GM23338 (cell line): ENCODE measurements around the gene UPP1. TPM values are rescaled to one million over a fixed set of nuclear protein-coding genes. Genes with fewer than 3 reads are reported as not detected.
"Not testable (repeated sequence)": the region's sequence is repeated elsewhere in the genome, so short reads cannot be mapped to it uniquely, and the experiment has no call there.

ENCODE experiments used
- ATAC-seq: fragments of 200-7000 bp; cut with Tn5 transposase; 3 replicates; pipeline ENCODE4 v1.9.1; 2020
- DNase-seq: peaks from one replicate; pipeline ENCODE4 v3.0.0-alpha.2; 2015; ENCODE audit warnings: low spot score
- H2AFZ ChIP-seq: fragments of 200-600 bp; sonication (generic); 2 replicates; pipeline ENCODE4 v1.8.0; 2016; ENCODE audit warnings: antibody characterized with exemption, mild to moderate bottlenecking, moderate library complexity
- H3F3A ChIP-seq: fragments of 200-600 bp; sonication (generic); replicated peaks from 2 replicates; pipeline ENCODE4 v1.8.0; 2017; ENCODE audit warnings: antibody characterized with exemption, mixed run types, low read depth
- H3K27ac ChIP-seq: fragments of 200-600 bp; sonication (generic); 2 replicates; pipeline ENCODE4 v1.6.1; 2016; ENCODE audit warnings: low read depth
- H3K27me3 ChIP-seq: fragments of 200-600 bp; sonication (generic); 2 replicates; pipeline ENCODE4 v1.8.0; 2016; ENCODE audit warnings: mild to moderate bottlenecking, mixed run types, moderate library complexity; ENCODE audit not compliant: insufficient read depth
- H3K36me3 ChIP-seq: fragments of 200-600 bp; sonication (generic); 2 replicates; pipeline ENCODE4 v1.8.0; 2016; ENCODE audit warnings: mild to moderate bottlenecking; ENCODE audit not compliant: insufficient read depth
- H3K4me1 ChIP-seq: fragments of 200-600 bp; sonication (generic); 2 replicates; pipeline ENCODE4 v1.8.0; 2016; ENCODE audit warnings: mild to moderate bottlenecking, moderate library complexity; ENCODE audit not compliant: insufficient read depth
- H3K4me2 ChIP-seq: fragments of 200-600 bp; sonication (generic); 2 replicates; pipeline ENCODE4 v1.7.1; 2017; ENCODE audit warnings: mixed run types
- H3K4me3 ChIP-seq: fragments of 200-600 bp; sonication (generic); 2 replicates; pipeline ENCODE4 v1.6.1; 2016; ENCODE audit warnings: mixed run types
- H3K79me2 ChIP-seq: fragments of 200-600 bp; sonication (generic); replicated peaks from 2 replicates; pipeline ENCODE4 v1.8.0; 2017; ENCODE audit warnings: mild to moderate bottlenecking; ENCODE audit not compliant: insufficient read depth
- H3K9me2 ChIP-seq: fragments of 200-600 bp; sonication (generic); 2 replicates; pipeline ENCODE4 v1.8.0; 2017; ENCODE audit not compliant: insufficient read depth
- H4K20me1 ChIP-seq: fragments of 200-600 bp; sonication (generic); replicated peaks from 2 replicates; pipeline ENCODE4 v1.8.0; 2017; ENCODE audit warnings: mild to moderate bottlenecking; ENCODE audit not compliant: insufficient read depth
- H3K27ac Mint-ChIP-seq: 2 replicates; pipeline ENCODE4 v1.8.0; 2020; ENCODE audit warnings: inconsistent platforms, mild to moderate bottlenecking, moderate library complexity, mixed read lengths
- H3K27me3 Mint-ChIP-seq: 3 replicates; pipeline ENCODE4 v1.8.0; 2022; ENCODE audit warnings: low read depth, mild to moderate bottlenecking, moderate library complexity, mixed read lengths, inconsistent platforms; ENCODE audit not compliant: insufficient read depth, poor library complexity
- H3K36me3 Mint-ChIP-seq: 3 replicates; pipeline ENCODE4 v1.8.0; 2021; ENCODE audit warnings: low read depth, mild to moderate bottlenecking, inconsistent platforms, moderate library complexity, mixed read lengths
- H3K4me1 Mint-ChIP-seq: 3 replicates; pipeline ENCODE4 v1.8.0; 2020; ENCODE audit warnings: mild to moderate bottlenecking, inconsistent platforms, mixed read lengths
- H3K4me3 Mint-ChIP-seq: 3 replicates; pipeline ENCODE4 v1.8.0; 2021; ENCODE audit warnings: moderate library complexity, mild to moderate bottlenecking, inconsistent platforms, mixed read lengths
- H3K9me3 Mint-ChIP-seq: 3 replicates; pipeline ENCODE4 v1.8.0; 2020; ENCODE audit warnings: moderate library complexity, mild to moderate bottlenecking, inconsistent platforms, mixed read lengths
- EZH2phosphoT487 ChIP-seq: fragments of 200-600 bp; sonication (generic); IDR thresholded peaks from one replicate; pipeline ENCODE4 v1.8.1; 2018; ENCODE audit warnings: antibody characterized with exemption; ENCODE audit not compliant: unreplicated experiment
- ZNF114 ChIP-seq: fragments of 250-450 bp; sonication (Bioruptor Pico); IDR thresholded peaks from 2 replicates; pipeline ENCODE4 v1.5.0; 2020; ENCODE audit warnings: mild to moderate bottlenecking, moderate library complexity
- ZNF331 ChIP-seq: fragments of 250-450 bp; sonication (Bioruptor Pico); IDR thresholded peaks from 2 replicates; pipeline ENCODE4 v1.5.0; 2020; ENCODE audit warnings: low read depth, mild to moderate bottlenecking, moderate library complexity
- polyA plus RNA-seq: library from polyadenylated mRNA; unstranded; fragments of >200 nt; fragmentation: Nextera tagmentation; extraction: Ambion mirVana; gene quantifications from 2 replicates; pipeline ENCODE4 v1.2.1, GENCODE V29; 2016
- total RNA-seq: library from RNA; depleted of rRNA; stranded (reverse); fragments of >200 nt; shearing (Covaris generic); gene quantifications from 2 replicates; pipeline ENCODE4 v1.2.3, GENCODE V29; 2014
- TF ChIP-seq, protein P1 (sequence below), 2 experiments: fragments of 200-600 bp in 1 of 2; sonication (generic) in 1 of 2; conservative IDR thresholded peaks; 2 replicates each; pipeline versions ENCODE4 v1.5.1 to v1.6.1; 2016 to 2017; ENCODE audit warnings: antibody characterized with exemption in 2 of 2, low read depth in 2 of 2, mild to moderate bottlenecking in 2 of 2, moderate library complexity in 1 of 2
- TF ChIP-seq, protein P2 (sequence below): IDR thresholded peaks from one replicate; pipeline ENCODE4 v1.6.1; 2018; ENCODE audit warnings: antibody characterized with exemption; ENCODE audit not compliant: unreplicated experiment
- TF ChIP-seq, protein P3 (sequence below): IDR thresholded peaks from 2 replicates; pipeline ENCODE4 v1.6.1; 2016; ENCODE audit warnings: antibody characterized with exemption

UPP1 gene
- total and polyA plus RNA-seq, 2 experiments from 2014 or later, result 22.7 to 43.5 TPM

DNA sequence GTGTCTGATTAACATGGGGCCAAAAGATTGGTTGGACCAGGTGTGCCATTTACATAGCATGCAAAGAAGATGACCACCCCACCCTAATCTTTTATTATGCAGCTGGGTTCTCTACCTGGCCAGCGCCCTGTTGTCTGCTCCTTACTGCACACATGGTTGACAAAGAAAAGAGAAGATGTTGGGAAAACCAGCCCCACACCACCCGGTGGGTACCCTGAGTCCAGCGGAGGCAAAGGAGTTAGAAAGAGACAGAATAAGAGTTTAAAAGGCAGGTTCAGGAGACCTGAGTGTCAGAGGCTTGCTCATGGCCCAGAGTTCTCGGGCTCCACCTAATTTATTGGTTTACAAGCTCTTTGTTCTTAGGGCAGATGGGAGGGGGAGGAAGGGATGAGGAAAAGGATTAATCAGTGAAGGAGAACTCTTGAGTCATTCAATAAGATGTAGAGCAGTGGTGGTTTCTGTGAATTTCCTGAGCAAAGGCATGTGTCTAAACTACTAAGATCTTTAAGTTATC lies 58.1 kb downstream of the UPP1 start:
- H3K27me3 Mint-ChIP-seq, result peaks cover 1% of the 10 kb centered on the region
- H3K79me2 ChIP-seq, result no peaks in the 10 kb centered on the region
- H3K27ac Mint-ChIP-seq, result no peak overlapping the region; the same call in 1 of the 2 replicates
- H3K36me3 ChIP-seq, result no peaks in the 10 kb centered on the region
- H3K27me3 ChIP-seq, result no peaks in the 10 kb centered on the region
- no peaks in the 10 kb centered on the region for H3F3A ChIP-seq
- peaks cover 24% of the 10 kb centered on the region for H3K36me3 Mint-ChIP-seq
- H2AFZ ChIP-seq, result peak overlapping the region; percentile 1; the same call in 1 of the 2 replicates
- peaks cover 17% of the 10 kb centered on the region for H3K4me1 Mint-ChIP-seq
- H3K4me2 ChIP-seq, result 0 out of 2 replicates have a peak overlapping the region, but pooled peaks have one; percentile 5
- TF ChIP-seq ZNF114 (CRISPR knock-in tag), result no peak
- 0 out of 2 replicates have a peak, but pooled peaks cover 6% of the 10 kb centered on the region for H3K9me2 ChIP-seq
- H3K9me3 Mint-ChIP-seq, result peaks cover 25% of the 10 kb centered on the region
- no peak for DNase-seq
- no peak for ATAC-seq
- H3K4me1 ChIP-seq, result peaks cover 28% of the 10 kb centered on the region
- no peaks in the 10 kb centered on the region for H4K20me1 ChIP-seq
- H3K4me3 Mint-ChIP-seq, result no peak overlapping the region
- no peak overlapping the region for H3K4me3 ChIP-seq
- no peak overlapping the region for H3K27ac ChIP-seq

DNA sequence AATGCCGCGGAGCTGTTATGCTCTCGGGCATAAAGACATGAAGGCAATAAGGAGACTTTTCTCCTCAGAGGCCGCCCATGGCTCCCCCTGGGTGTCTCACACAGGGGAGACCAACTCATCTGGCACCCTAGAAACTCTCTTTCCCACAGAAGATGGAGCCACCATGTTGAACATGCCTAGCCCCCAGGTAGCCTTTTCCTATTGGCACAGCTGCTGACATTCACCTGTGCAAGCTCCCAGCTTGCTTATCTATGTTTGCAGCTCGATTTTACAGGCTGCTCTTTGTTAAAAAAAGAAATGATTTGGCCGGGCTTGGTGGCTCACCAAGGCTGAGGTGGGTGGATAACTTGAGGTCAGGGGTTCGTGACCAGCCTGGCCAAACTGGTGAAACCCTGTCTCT lies 58.6 kb downstream of the UPP1 start:
- DNase-seq, H3K27me3 Mint-ChIP-seq, H3K36me3 ChIP-seq, H4K20me1 ChIP-seq, H3K27ac ChIP-seq, H3K27ac Mint-ChIP-seq, H3K9me2 ChIP-seq, H3K4me3 Mint-ChIP-seq, H3K4me2 ChIP-seq, H3K27me3 ChIP-seq, H3F3A ChIP-seq, H3K79me2 ChIP-seq, H3K4me3 ChIP-seq, ATAC-seq: not testable (repeated sequence)
- Mint-ChIP-seq H3K9me3 (peaks cover 23% of the 10 kb centered on the region), H3K4me1 (peaks cover 17% of the 10 kb centered on the region), H3K36me3 (peaks cover 18% of the 10 kb centered on the region)
- peak overlapping the region; percentile 32; the same call in 1 of the 2 replicates for H2AFZ ChIP-seq
- H3K4me1 ChIP-seq, result peaks cover 28% of the 10 kb centered on the region

DNA sequence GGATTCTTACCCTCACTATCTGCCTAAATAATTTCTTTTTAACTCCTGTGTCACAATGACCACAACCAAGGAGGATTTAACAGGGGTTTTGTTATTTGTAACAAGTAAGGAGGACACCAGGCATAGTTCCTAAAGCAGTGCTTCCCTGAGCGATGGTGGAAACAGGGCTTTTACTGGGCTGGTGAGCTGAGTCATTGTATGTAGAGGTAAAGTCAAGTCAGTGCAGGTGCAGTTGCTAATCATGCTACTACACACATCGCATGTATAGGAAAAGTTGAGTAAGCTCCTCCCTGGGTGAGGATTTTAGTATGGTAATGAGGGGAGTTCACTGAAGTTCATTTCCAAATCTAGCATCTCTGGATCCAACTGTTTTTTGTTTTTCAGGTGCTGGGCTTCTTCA lies 59.2 kb downstream of the UPP1 start:
- Histone ChIP-seq H3K36me3 (no peaks in the 10 kb centered on the region), H3K4me2 (no peak overlapping the region), H3K4me3 (no peak overlapping the region), H3F3A (no peaks in the 10 kb centered on the region), H2AFZ (peak overlapping the region; percentile 74), H3K79me2 (no peaks in the 10 kb centered on the region), H3K27me3 (no peaks in the 10 kb centered on the region), H3K9me2 (0 out of 2 replicates have a peak, but pooled peaks cover 6% of the 10 kb centered on the region), H4K20me1 (no peaks in the 10 kb centered on the region), H3K27ac (no peak overlapping the region), H3K4me1 (peaks cover 28% of the 10 kb centered on the region)
- peaks cover 13% of the 10 kb centered on the region for H3K36me3 Mint-ChIP-seq
- ATAC-seq, result no peak
- no peak overlapping the region for H3K27ac Mint-ChIP-seq
- no peak for TF ChIP-seq ZNF331
- H3K4me3 Mint-ChIP-seq, result no peak overlapping the region
- peaks cover 1% of the 10 kb centered on the region for H3K27me3 Mint-ChIP-seq
- DNase-seq, result no peak
- H3K9me3 Mint-ChIP-seq, result peaks cover 19% of the 10 kb centered on the region
- H3K4me1 Mint-ChIP-seq, result peaks cover 17% of the 10 kb centered on the region

DNA sequence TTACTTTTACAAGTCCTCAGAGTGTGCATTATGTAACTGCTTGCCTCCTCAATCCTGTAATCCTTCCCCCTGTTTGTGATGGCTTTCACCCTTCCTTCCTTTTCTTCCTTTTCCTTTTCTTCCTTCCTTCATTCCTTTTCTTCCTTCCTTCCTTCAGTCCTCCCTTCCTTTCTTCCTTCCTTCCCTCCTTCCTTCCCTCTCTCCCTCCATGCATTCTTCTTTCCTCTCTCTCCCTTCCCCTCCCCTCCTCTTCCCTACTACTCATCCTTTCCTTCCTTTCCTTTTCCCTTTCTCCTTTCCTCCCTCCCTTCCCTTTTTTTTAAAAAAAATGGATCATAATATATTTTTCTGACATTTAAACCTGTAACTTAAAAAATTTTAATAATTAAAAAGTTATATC lies 60.0 kb downstream of the UPP1 start:
- Mint-ChIP-seq H3K9me3 (peaks cover 21% of the 10 kb centered on the region), H3K27ac (no peak overlapping the region), H3K36me3 (peaks cover 14% of the 10 kb centered on the region), H3K4me3 (no peak overlapping the region), H3K27me3 (peaks cover 1% of the 10 kb centered on the region), H3K4me1 (peaks cover 17% of the 10 kb centered on the region)
- H3K4me1 ChIP-seq, result peaks cover 28% of the 10 kb centered on the region
- DNase-seq (no peak), ATAC-seq (no peak)
- no peaks in the 10 kb centered on the region for H3K79me2 ChIP-seq
- H2AFZ ChIP-seq, result no peak overlapping the region
- no peaks in the 10 kb centered on the region for H3F3A ChIP-seq
- no peak overlapping the region for H3K4me3 ChIP-seq
- H4K20me1 ChIP-seq, result no peaks in the 10 kb centered on the region
- no peak overlapping the region for H3K27ac ChIP-seq
- H3K4me2 ChIP-seq, result no peak overlapping the region
- 0 out of 2 replicates have a peak, but pooled peaks cover 6% of the 10 kb centered on the region for H3K9me2 ChIP-seq
- no peaks in the 10 kb centered on the region for H3K27me3 ChIP-seq
- H3K36me3 ChIP-seq, result no peaks in the 10 kb centered on the region; the same call in 1 of the 2 replicates
- TF ChIP-seq, protein P1, sequence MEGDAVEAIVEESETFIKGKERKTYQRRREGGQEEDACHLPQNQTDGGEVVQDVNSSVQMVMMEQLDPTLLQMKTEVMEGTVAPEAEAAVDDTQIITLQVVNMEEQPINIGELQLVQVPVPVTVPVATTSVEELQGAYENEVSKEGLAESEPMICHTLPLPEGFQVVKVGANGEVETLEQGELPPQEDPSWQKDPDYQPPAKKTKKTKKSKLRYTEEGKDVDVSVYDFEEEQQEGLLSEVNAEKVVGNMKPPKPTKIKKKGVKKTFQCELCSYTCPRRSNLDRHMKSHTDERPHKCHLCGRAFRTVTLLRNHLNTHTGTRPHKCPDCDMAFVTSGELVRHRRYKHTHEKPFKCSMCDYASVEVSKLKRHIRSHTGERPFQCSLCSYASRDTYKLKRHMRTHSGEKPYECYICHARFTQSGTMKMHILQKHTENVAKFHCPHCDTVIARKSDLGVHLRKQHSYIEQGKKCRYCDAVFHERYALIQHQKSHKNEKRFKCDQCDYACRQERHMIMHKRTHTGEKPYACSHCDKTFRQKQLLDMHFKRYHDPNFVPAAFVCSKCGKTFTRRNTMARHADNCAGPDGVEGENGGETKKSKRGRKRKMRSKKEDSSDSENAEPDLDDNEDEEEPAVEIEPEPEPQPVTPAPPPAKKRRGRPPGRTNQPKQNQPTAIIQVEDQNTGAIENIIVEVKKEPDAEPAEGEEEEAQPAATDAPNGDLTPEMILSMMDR (conservative IDR thresholded peaks at IDR 0.05; ENCODE audit: low read depth in 2 of 2), result no peak
- no peak for TF ChIP-seq EZH2phosphoT487
- TF ChIP-seq, protein P2, sequence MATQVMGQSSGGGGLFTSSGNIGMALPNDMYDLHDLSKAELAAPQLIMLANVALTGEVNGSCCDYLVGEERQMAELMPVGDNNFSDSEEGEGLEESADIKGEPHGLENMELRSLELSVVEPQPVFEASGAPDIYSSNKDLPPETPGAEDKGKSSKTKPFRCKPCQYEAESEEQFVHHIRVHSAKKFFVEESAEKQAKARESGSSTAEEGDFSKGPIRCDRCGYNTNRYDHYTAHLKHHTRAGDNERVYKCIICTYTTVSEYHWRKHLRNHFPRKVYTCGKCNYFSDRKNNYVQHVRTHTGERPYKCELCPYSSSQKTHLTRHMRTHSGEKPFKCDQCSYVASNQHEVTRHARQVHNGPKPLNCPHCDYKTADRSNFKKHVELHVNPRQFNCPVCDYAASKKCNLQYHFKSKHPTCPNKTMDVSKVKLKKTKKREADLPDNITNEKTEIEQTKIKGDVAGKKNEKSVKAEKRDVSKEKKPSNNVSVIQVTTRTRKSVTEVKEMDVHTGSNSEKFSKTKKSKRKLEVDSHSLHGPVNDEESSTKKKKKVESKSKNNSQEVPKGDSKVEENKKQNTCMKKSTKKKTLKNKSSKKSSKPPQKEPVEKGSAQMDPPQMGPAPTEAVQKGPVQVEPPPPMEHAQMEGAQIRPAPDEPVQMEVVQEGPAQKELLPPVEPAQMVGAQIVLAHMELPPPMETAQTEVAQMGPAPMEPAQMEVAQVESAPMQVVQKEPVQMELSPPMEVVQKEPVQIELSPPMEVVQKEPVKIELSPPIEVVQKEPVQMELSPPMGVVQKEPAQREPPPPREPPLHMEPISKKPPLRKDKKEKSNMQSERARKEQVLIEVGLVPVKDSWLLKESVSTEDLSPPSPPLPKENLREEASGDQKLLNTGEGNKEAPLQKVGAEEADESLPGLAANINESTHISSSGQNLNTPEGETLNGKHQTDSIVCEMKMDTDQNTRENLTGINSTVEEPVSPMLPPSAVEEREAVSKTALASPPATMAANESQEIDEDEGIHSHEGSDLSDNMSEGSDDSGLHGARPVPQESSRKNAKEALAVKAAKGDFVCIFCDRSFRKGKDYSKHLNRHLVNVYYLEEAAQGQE, result no peak
- TF ChIP-seq, protein P3, sequence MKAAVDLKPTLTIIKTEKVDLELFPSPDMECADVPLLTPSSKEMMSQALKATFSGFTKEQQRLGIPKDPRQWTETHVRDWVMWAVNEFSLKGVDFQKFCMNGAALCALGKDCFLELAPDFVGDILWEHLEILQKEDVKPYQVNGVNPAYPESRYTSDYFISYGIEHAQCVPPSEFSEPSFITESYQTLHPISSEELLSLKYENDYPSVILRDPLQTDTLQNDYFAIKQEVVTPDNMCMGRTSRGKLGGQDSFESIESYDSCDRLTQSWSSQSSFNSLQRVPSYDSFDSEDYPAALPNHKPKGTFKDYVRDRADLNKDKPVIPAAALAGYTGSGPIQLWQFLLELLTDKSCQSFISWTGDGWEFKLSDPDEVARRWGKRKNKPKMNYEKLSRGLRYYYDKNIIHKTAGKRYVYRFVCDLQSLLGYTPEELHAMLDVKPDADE, result no peak
